ENCODE data around the gene ADRA2A.

The ADRA2A gene

DNA sequence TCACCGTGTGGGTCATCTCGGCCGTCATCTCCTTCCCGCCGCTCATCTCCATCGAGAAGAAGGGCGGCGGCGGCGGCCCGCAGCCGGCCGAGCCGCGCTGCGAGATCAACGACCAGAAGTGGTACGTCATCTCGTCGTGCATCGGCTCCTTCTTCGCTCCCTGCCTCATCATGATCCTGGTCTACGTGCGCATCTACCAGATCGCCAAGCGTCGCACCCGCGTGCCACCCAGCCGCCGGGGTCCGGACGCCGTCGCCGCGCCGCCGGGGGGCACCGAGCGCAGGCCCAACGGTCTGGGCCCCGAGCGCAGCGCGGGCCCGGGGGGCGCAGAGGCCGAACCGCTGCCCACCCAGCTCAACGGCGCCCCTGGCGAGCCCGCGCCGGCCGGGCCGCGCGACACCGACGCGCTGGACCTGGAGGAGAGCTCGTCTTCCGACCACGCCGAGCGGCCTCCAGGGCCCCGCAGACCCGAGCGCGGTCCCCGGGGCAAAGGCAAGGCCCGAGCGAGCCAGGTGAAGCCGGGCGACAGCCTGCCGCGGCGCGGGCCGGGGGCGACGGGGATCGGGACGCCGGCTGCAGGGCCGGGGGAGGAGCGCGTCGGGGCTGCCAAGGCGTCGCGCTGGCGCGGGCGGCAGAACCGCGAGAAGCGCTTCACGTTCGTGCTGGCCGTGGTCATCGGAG, 1.8 kb downstream of the ADRA2A start:
- in situ Hi-C loops (cut with MboI; ENCODE audit: low sequenced_read_pairs), result no loop called here
- H3K36me3 ChIP-seq (replicated peaks), result no peaks in the 10 kb centered on the region
- H3K9me3 ChIP-seq, result no peaks in the 10 kb centered on the region
- H3K4me1 ChIP-seq, result no peaks in the 10 kb centered on the region; the same call in 1 of the 2 replicates
- DNase-seq (ENCODE audit: low spot score in 2 of 2), result no peak
- no peak overlapping the region for H3K4me3 ChIP-seq
- peaks cover 43% of the 10 kb centered on the region for H3K27me3 ChIP-seq (ENCODE audit: low read depth)

DNA sequence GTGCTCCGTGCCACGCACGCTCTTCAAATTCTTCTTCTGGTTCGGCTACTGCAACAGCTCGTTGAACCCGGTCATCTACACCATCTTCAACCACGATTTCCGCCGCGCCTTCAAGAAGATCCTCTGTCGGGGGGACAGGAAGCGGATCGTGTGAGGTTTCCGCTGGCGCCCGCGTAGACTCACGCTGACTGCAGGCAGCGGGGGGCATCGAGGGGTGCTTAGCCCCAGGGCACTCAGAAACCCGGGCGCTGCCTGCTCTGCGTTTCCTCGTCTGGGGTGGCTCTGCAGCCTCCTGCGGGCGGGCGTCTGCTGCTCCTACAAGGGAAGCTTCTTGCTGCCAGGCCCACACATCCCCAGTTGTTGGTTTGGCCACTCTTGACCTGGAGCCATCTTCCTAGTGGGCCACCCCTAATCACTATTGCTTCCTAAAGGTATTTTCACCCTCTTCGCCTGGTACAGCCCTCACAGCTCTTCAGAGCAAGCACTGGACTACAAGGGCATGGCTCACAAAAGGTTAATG, 2.5 kb downstream of the ADRA2A start:
- H3K27me3 ChIP-seq (ENCODE audit: low read depth), result peaks cover 36% of the 10 kb centered on the region
- DNase-seq (ENCODE audit: low spot score in 2 of 2), result no peak

DNA sequence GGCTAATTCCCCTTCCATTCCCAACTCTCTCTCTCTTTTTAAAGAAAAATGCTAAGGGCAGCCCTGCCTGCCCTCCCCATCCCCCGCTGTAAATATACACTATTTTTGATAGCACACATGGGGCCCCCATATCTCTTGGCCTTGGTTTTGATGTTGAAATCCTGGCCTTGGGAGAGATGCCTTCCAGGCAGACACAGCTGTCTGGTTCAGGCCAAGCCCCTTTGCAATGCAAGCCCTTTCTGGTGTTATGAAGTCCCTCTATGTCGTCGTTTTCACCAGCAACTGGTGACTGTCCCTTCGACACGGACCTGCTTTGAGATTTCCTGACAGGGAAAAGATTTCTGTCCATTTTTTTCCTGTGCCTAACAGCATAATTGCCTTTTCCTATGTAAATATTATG, 3.0 kb downstream of the ADRA2A start:
- H3K4me1 ChIP-seq, result no peaks in the 10 kb centered on the region; the same call in 1 of the 2 replicates
- peaks cover 31% of the 10 kb centered on the region for H3K27me3 ChIP-seq (ENCODE audit: low read depth)
- no peaks in the 10 kb centered on the region for H3K36me3 ChIP-seq (replicated peaks)
- no peak overlapping the region for H3K4me3 ChIP-seq
- no peaks in the 10 kb centered on the region for H3K9me3 ChIP-seq
- in situ Hi-C loops (cut with MboI; ENCODE audit: low sequenced_read_pairs), result loop anchor here (10.0 kb wide), 1 partner anchor 1055 kb away; no protein-coding TSS in a partner anchor
- no peak for DNase-seq (ENCODE audit: low spot score in 2 of 2)

More for the DNA sequence above, 2.5 kb downstream of the ADRA2A start:
- in situ Hi-C loops (cut with MboI; ENCODE audit: low sequenced_read_pairs), result no loop called here
- Histone ChIP-seq H3K9me3 (no peaks in the 10 kb centered on the region), H3K4me3 (no peak overlapping the region), H3K36me3 (replicated peaks) (no peaks in the 10 kb centered on the region), H3K4me1 (no peaks in the 10 kb centered on the region; the same call in 1 of the 2 replicates)

DNA sequence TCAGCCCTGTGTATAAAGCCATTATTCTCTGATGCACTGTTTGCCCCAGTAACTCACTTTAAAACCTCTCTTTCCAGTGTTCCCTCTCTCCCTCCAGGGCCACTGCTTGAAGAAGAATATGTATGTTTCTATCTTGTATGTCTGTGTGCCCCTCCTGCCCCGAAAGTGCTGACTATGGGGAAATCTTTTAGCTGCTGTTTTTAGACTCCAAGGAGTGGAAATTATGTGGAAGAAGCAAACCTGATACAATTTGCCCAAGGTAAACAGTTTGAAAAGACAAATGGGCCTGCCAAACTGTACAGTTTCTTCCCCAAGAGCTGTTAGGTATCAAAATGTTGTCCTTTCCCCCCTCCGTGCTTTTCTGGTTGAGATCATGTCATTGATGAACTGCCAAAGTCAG, 3.4 kb downstream of the ADRA2A start:
- no peak overlapping the region for H3K4me3 ChIP-seq
- H3K36me3 ChIP-seq (replicated peaks), result no peaks in the 10 kb centered on the region
- no peaks in the 10 kb centered on the region for H3K9me3 ChIP-seq
- in situ Hi-C loops (cut with MboI; ENCODE audit: low sequenced_read_pairs), result loop anchor here (10.0 kb wide), 1 partner anchor 1055 kb away; no protein-coding TSS in a partner anchor
- H3K4me1 ChIP-seq, result no peaks in the 10 kb centered on the region; the same call in 1 of the 2 replicates
- peaks cover 27% of the 10 kb centered on the region for H3K27me3 ChIP-seq (ENCODE audit: low read depth)
- DNase-seq (ENCODE audit: low spot score in 2 of 2), result no peak

DNA sequence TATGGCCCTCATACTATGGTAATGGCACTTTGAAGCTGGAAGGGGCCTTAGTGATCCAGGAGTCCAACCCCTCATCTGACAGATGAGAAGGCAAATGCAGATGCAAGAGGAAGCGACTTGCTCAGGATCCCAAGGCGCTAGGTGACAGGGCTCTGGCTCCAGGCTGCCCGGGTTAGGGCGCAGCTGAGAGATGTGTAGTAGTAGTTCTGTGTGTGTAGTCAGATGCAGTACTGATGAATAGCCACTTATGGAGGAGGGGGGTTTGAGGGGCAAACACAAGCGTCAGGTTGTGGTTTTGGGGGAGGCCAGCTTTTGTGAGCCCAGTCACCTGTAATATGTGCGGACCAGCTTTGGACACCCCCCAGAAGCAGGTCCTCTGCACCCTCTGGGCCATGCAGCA, 4.8 kb downstream of the ADRA2A start:
- in situ Hi-C loops (cut with MboI; ENCODE audit: low sequenced_read_pairs), result loop anchor here (10.0 kb wide), 1 partner anchor 1053 kb away; no protein-coding TSS in a partner anchor
- H3K4me3 ChIP-seq, result no peak overlapping the region
- peaks cover 13% of the 10 kb centered on the region for H3K27me3 ChIP-seq (ENCODE audit: low read depth)
- H3K36me3 ChIP-seq (replicated peaks), result no peaks in the 10 kb centered on the region
- no peak for DNase-seq (ENCODE audit: low spot score in 2 of 2)
- H3K4me1 ChIP-seq, result no peaks in the 10 kb centered on the region
- no peaks in the 10 kb centered on the region for H3K9me3 ChIP-seq

DNA sequence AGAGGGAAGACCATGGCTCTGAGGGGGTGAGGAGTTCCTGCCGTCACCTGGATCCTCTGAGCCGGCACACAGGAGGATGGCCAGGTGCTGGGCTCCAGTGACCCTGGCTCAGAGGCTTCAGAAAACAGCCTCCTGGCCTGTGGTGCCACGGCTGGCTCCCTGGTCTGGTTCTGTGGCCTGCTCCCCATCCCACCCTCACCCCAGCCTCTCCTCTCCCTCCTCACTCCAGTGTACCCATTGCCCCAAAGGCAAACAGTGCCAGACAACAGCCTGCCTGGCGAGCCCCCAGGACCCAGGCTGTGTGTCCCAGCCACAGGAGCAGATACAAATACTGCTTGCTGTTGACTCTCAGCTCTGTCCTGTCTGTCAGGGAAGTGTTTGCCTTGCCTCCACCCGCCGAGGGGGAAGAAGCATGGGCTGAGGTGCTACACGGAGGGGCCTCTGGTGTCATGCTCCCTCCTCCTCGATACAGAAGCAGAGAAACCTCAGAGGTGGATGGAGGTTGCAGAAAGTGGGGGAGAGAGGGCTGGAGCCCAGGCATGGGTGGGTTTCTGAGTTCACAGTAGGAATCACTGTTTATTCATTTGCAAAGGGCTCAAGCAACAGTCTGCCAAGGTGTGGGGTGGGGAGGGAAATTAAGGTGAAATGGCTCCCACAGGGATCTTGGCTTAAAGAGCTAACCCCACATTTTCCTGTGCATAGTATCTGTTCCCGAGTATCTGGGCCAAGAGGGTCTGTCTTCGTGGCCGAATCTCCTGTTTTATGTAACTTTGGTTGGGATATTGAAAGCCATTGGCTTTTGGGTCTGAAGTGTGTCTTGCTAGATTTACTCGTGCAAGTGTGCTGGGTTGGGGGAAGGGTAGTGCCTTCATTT, 5.5 kb downstream of the ADRA2A start:
- DNase-seq (ENCODE audit: low spot score in 2 of 2), result no peak
- H3K9me3 ChIP-seq, result no peaks in the 10 kb centered on the region
- no peaks in the 10 kb centered on the region for H3K4me1 ChIP-seq
- no peaks in the 10 kb centered on the region for H3K36me3 ChIP-seq (replicated peaks)
- no peak overlapping the region for H3K4me3 ChIP-seq
- peaks cover 6% of the 10 kb centered on the region; the same call in 1 of the 2 replicates for H3K27me3 ChIP-seq (ENCODE audit: low read depth)
- in situ Hi-C loops (cut with MboI; ENCODE audit: low sequenced_read_pairs), result loop anchor here (10.0 kb wide), 1 partner anchor 1052 kb away; no protein-coding TSS in a partner anchor

DNA sequence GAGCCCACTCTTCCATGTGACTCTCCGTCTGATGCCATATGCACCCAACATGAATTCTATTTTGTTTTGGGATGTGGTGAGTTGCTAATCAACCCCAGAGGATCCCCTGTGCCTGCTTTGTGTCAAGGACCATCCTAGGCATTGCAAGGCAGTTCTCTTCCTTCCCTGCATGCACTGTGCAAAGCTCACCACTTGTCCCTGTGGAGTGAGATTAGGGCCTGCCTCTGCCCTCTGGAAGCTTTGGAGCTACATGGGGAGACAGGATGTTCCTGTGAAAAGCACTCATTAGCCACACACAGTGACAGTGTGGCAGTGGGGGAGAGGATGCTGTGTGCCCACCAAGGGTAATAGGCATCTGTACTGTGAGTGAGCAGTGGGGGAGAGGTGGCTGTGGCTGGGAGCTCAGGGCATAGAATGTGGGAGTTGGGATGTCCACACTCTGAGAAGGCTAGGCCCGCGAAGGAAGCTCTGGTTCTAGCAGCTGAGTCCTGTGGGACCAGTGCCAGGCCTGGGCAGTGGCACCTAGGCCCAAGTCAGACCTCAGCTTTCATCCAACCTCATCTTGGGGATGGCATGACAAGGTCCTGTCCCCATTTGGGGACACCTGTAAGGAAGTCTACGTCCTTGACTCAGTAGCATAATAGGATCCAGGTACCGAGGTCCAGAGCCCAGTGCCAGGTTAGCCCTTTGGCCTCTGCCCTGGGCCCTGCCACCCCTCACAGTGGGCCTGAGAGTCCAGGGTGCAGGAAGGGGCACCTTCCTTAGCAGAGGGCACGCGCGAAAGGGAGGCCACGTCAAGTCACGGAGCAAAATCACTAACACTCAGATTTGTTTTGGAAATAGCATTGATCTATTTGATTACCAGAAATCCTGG, 6.6 kb downstream of the ADRA2A start:
- Histone ChIP-seq H3K4me1 (no peaks in the 10 kb centered on the region), H3K27me3 (ENCODE audit: low read depth) (no peaks in the 10 kb centered on the region), H3K36me3 (replicated peaks) (no peaks in the 10 kb centered on the region), H3K4me3 (no peak overlapping the region), H3K9me3 (no peaks in the 10 kb centered on the region)
- DNase-seq (ENCODE audit: low spot score in 2 of 2), result no peak
- in situ Hi-C loops (cut with MboI; ENCODE audit: low sequenced_read_pairs), result loop anchor here (10.0 kb wide), 1 partner anchor 1051 kb away; no protein-coding TSS in a partner anchor

DNA sequence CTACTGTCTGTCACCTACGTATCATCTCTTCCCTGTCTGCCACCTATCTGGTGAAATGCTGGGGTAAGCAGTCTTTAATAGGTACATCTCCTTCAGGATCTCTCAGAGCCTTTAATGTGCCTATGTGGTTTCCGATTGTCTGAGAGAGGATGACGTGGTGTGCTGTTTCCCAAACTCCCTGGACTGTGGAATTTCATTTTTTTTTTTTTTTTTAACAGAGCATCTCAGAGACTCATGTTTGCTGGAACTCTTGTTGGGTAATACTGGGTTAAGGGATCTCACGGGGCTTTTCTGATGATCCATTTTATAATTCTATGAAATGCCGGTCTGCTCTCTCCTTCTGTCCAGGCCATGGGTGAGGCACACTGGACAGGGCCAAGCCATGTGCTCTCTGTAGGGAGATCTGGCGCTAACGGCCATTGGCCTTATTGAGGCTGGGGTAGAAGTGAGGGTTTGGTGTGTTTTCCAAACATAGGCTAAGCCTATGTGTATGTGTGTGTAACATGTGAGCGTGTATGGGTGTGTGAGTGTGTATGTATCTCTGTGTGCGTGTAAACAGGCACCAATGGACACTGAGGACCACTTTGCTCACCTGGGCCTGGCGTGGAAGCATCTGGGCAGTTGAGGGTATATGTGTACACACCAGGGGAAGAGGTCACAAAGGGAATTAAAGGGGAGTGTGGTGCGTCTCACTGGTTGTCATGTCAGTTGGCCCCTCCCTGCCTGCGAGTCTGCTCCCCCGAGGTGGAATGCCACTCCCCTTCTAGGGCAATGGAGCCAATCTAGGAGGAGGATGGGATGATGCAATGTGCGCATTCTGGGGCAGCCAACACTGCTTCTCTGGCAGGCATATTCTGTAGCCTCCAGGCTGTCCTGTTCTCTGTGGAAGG, 7.8 kb downstream of the ADRA2A start:
- no peaks in the 10 kb centered on the region for H3K27me3 ChIP-seq (ENCODE audit: low read depth)
- in situ Hi-C loops (cut with MboI; ENCODE audit: low sequenced_read_pairs), result loop anchor here (10.0 kb wide), 1 partner anchor 1050 kb away; no protein-coding TSS in a partner anchor
- H3K4me3 ChIP-seq, result no peak overlapping the region
- H3K36me3 ChIP-seq (replicated peaks), result no peaks in the 10 kb centered on the region
- no peaks in the 10 kb centered on the region for H3K4me1 ChIP-seq
- H3K9me3 ChIP-seq, result no peaks in the 10 kb centered on the region
- DNase-seq (ENCODE audit: low spot score in 2 of 2), result no peak

DNA sequence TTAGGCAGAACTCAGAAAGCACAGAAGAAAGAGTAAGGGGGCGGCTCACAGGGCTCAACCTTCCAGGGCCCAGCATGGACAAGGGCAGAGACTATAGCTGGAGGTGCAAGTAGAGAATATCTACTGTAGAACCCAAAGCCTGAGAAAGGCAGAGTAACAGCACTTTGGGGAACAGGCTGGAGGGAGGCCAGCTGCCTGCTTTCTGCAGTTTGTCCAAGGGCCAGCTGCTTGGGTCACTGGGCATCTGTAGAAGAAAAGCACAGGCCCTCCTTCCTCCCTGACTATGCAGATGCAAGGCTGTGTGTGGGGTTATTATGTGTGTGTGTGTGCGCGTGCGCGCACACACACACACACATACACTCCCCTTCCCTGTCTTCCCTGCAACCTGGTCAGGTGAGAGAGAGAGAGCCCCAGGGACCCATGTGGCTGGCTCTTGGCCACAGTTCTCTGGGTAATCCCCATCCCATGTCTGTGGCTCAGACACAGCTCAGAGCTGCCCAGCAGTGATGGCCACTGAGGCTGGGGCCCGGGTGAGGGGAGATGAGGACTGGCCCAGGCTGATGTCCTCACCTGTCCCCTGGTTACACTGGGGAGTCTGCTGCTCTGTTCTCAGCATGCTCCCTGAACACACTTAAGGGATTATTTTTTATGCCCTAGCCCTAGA, 9.0 kb downstream of the ADRA2A start:
- no peaks in the 10 kb centered on the region for H3K4me1 ChIP-seq
- H3K36me3 ChIP-seq (replicated peaks), result no peaks in the 10 kb centered on the region
- H3K27me3 ChIP-seq (ENCODE audit: low read depth), result no peaks in the 10 kb centered on the region
- H3K9me3 ChIP-seq, result no peaks in the 10 kb centered on the region
- H3K4me3 ChIP-seq, result no peak overlapping the region
- DNase-seq (ENCODE audit: low spot score in 2 of 2), result no peak
- in situ Hi-C loops (cut with MboI; ENCODE audit: low sequenced_read_pairs), result loop anchor here (10.0 kb wide), 1 partner anchor 1049 kb away; no protein-coding TSS in a partner anchor

DNA sequence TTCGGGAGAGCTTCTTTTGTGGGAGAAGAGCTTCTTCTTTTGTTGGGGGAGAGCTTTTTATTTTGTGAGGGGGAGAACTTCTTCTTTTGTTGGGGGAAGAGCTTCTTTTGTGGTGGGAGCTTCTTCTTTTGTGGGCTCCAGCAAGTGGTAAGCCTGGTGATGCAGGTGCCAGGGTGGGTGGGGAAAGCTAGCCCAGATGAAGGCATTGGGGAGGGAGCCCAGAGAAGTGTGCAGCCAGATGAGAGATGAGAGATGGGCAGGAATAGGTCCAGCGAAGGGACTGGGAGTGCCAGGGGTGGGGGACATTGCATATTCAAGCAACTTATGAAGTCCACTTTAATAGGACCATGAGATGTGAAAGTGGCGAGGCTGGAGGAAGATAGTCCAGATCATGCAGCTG, 9.7 kb downstream of the ADRA2A start:
- no peaks in the 10 kb centered on the region for H3K27me3 ChIP-seq (ENCODE audit: low read depth)
- H3K9me3 ChIP-seq, result no peaks in the 10 kb centered on the region
- in situ Hi-C loops (cut with MboI; ENCODE audit: low sequenced_read_pairs), result loop anchor here (10.0 kb wide), 1 partner anchor 1048 kb away; no protein-coding TSS in a partner anchor
- no peaks in the 10 kb centered on the region for H3K4me1 ChIP-seq
- no peaks in the 10 kb centered on the region for H3K36me3 ChIP-seq (replicated peaks)
- no peak overlapping the region for H3K4me3 ChIP-seq
- no peak for DNase-seq (ENCODE audit: low spot score in 2 of 2)

DNA sequence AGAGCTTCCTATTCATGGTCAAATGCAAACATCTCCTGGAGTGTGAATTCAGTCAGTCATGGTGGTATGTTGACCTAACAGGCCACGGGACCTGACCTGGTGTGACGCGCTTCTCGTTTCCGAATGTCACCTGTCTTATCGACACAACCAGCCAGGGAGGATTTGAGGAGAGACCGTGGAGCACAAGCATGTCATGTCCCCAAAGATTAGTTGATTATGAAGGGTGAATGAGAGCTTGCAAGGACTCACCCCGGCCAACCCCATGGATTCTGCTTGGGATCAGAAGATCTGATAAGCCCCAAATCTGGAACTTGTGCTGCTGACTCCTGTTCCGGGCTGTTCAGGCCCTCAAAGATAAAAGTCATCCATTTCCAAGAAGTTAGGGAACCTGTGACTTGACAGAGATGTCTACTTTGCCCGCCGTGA, 10.5 kb downstream of the ADRA2A start:
- Histone ChIP-seq H3K27me3 (ENCODE audit: low read depth) (no peaks in the 10 kb centered on the region), H3K4me1 (no peaks in the 10 kb centered on the region), H3K4me3 (no peak overlapping the region), H3K9me3 (no peaks in the 10 kb centered on the region), H3K36me3 (replicated peaks) (no peaks in the 10 kb centered on the region)
- in situ Hi-C loops (cut with MboI; ENCODE audit: low sequenced_read_pairs), result loop anchor here (10.0 kb wide), 1 partner anchor 1047 kb away; no protein-coding TSS in a partner anchor
- DNase-seq (ENCODE audit: low spot score in 2 of 2), result no peak
